Activated CD8-positive, alpha-beta memory T cell treated with anti-CD3 and anti-CD28 coated beads for 4 hours (primary cell): ENCODE measurements around the gene DLG5.

ENCODE experiments used
- DNase-seq, 2 donors: peaks; one replicate each; pipeline ENCODE4 v3.0.0-alpha.2; 2020; ENCODE audit warnings: low read depth in 2 of 2

The DLG5 gene

DNA sequence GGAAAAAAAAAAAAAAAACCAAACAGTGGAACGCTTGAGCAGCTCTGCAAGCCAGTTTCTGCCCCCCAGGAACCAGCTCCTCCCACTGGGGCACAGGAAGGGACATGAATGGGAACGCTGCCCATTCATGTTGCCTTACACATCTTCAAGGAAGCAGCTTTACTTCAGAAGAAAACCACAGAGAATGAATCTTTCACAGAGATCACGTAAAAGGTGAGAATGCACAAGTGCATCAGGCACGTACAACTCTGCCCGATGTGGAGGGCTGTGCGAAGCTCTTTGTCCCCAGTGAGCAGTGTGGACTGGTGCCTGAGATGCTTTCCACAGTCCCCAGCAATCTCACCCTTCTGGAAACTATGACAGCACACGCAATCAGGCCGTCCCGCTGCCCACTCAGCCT lies 106.2 kb downstream of the DLG5 start:
- DNase-seq = no peak

DNA sequence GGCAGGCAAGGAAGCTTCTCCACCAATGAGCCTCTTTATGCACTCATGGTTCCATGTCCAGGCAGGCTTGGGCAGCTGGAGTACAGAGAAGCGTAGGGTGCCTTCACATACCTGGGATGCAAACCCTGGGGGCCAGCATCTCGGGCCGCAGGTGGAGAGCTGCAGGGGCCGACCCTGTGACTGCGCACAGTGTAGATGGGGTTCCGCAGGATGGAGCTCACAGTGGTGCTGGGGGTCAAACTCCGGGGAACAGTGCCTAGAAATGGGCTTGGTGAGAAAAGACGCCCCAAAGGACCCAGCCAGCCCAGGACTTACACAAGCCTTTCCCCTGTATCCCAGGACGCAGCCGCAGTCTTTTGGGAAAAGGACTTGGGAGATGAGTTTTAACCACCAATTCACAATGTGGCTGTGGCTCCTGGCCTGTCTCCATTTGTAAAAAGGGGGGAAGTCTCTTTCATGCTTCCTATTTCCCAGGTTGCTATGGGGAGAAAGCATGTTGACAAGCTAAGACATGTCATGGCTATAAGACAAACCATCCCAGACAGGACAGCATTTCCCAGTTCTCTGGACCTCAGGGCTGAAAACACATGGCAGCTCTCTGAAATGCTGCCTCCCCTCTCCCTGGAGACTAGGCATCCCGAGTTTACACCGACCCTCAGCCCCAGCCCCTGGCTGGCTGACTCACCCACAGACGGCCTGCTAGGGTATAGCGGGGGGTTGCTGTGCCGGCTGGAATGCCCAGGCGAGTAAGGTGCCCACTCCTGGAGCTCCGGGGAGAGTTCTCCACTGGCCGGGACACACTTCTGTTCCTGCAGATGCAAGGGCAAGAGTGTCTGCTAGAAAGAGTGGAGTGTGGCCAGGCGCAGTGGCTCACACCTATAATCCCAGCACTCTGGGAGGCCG lies 107.1 kb downstream of the DLG5 start:
- DNase-seq = no peak

DNA sequence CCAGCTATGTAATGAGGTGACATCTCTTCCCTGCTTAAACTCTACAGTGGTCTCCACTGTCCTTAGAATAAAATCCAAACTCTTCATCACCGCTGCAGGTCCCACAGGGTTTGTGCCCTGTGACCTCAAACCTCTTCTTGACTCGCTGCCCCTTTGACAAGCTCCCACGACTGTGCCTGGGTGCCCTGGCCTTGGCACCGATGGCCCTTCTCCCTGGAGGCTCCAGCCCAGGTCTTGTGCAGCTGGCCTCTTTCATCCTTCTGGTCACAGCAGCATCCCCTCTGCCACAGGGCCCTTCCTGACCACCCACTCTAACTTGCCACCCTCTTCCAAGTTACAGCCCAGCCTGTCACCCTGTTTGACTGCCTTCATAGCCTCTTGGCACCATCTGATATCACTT lies 108.2 kb downstream of the DLG5 start:
- no peak for DNase-seq

DNA sequence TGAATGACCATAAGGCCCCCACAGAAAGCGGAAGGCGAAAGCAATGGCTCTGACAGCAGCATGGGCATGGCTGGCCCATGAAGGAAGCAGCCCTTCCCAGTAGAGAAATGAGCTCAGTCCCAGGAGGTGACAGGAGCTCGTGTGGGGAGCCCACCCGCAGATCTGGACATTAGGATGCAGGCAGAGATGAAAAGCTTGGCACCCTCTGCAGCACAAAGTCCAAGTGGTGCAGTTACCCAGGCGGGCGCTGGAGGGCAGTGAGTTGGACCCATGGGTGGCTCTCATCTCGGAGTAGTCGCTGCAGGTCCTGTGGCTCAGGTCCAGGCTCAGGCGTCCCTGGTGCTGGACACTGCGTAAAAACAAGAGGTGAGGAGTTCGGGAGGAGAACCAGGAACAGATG lies 109.0 kb downstream of the DLG5 start:
- no peak for DNase-seq

DNA sequence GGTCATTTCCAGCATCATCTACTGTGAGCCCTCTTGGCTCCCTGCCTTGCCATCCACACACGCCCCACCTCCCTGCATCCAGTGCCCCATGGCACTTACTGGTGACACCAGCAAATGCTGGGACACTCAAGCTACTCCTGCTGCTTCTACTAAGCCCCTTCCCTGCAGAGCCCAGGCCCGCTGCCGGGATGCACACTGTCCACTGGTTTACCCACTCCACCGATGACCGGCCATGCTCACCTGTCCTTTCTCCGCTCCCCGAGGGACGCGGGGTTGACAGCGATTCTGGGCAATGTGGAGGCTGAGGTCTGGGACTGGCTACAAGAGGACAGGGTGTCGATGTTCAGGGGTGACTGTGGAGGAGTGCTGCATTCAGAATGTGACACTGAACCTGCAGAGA lies 110.2 kb downstream of the DLG5 start:
- no peak for DNase-seq

DNA sequence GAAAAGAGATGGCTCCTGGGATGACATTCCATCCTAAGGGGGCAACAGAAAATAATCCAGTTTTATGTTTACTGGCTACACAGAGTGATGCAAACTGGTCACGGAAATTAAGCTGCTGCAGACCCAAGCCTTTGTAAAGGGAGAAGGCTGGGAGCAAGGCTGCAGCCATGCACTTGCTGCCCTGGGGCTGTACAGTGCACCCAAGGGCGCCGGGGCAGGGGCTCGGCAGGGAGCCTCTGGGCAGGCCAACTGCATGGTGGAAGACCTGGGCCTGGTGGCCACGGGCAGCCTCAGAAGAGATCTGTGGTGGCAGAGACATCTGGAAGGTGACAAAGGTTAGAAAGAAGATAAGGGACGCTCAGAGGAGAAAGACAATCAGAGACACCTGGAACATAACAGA lies 113.8 kb downstream of the DLG5 start:
- DNase-seq = no peak

DNA sequence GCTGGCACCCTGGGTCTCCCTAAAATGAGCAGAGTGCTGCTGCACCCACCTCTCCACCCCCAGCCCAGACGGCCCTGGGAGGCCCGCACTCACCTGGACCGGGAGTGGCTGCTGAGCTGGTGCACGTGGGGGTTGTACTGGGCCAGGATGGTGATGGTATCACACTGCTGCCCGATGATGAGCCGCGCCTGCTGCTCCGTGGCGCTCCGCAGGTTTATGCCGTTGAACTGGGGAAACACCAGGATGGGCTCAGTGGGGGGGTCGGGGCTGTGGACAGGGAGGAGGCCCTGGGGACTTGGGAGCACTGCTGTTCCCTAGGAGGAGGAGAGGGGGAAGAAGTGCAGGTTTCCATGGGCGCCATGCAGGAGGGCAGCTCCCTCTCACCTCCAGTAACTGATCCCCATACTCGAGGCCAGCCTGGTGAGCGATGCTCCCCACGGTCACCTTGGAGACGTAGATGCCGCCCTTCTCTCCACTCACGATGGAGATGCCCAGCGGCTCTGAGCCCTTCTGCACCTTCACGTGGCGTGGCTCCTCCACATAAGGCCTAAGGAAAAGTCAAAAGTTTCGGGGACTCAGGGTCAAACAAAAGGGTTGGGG lies 114.6 kb downstream of the DLG5 start:
- no peak for DNase-seq

DNA sequence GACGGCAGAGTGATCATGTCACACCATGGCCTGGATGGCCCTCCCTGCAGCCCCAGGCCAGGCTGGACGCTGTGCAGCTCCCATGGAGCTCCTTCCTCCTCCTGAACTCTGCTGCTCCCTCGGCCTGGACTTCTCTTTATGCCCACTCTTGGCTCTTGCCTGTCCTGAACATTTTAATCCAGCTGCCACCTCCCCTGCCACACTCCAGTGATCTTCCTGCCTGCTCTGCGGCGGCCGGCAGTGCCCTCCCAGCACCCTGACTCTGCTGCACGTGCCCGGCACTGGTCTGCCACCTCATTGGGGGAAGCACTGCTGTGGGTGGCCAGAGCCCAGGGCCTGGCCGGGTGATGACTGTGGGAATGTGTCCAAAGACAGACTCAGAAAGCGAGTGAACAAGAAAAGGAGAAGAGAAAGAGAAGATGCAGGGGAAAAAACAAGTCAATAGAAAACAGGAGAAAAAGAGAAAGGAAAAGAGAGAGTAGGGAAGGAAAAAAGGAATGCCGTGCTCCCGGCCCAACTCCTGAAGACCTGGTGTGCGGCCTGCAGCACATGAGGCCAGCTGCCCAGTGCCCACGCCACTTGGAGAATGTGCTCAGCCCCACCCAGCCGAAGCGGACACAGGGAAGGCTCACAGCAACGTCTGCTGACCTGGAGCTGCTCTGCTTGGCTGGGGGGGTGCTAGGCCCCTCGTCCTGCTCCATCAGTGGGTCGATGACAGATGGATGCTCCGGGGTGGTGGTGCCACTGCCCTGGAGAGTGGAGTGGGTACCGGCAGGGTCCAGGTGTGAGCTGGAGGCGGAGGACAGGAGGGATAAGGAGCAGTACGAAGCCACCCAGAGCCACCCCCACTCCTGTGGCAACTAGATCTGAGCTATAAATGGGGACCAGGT lies 115.9 kb downstream of the DLG5 start:
- no peak for DNase-seq

DNA sequence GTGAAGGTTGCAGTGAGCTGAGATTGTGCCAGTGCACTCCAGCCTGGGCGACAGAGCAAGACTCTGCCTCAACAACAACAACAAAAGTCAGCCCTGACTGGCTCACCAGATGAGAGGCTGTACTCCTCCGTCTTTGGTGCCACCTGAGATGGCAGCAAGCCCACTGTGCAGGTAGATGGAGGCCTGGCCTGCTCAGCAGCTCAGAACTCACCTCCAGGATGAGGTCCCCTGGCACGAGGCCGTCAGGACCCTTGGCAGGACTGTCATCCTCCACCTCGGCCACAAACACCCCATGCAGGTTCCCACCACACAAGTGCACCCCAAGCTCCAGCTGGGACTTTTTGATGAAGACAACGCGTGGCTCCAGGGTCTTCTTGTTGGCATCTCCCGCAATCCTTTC lies 117.2 kb downstream of the DLG5 start:
- no peak for DNase-seq

DNA sequence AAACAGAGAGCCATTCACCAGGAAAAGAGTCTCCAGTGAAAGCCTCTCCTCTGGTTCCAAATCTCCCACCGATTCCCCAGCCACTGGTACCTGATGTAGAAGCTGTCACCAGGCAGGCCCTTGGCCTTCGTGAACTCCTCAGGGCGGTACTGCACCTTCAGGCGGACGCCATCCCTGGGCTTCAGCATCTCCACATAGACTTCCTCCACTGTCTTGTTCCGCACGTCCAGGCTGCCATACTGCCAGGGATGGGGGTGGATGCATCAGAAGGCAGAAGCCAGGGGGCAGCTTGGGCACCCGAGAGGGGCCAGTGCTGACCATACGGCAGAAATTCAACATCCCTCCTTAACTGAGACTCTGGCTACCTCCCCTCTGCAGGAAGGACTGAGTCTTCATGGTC lies 118.8 kb downstream of the DLG5 start:
- DNase-seq = no peak

DNA sequence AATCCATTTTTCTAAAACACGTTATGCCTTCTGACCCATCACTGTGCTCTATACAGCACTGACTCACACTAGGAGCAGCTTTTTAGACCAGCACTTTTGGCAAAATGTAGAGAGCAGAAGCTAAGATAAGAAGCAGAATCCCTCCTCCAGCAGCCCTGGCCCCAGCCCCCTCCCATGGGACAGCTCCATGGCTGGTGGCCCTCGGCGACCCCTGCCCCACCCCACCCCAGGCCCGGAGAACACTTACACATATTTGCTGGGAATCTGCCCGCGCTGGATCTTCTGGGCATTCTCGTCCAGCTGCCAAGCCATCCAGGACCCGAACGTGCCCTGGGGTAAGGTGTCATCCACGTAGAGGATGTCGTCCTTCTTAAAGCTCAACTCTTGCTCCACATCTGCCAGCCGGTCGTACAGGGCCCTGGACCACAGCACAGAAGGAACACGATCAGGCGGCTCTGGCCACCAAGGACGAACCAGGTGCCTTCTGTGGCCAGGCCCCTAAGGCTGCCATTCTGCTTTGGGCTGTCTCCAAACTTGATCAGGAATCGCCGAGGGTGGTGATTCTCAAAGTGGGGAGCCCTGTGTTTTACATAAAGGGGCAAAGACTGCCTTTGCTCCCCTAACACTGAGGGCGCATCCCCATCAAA lies 119.9 kb downstream of the DLG5 start:
- no peak for DNase-seq

DNA sequence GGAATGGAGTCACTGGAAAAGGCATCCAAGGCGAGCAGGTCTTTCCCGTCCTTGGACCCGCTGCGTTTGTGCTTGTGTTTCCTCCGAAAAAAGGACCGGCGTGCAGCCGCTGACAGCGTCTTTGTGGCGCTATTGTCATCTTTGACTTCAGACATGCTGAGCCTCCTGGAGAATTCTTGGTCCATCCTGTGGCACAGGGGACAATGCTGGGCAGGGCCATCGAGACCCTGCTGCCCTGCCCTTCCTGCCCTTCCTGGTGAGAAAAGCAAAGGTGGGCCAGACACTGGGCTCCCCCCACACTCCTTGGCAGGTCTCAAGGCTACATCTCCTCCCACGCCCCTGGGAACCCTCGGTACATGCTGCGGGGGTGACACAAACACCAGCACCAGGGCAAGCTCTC lies 120.9 kb downstream of the DLG5 start:
- DNase-seq = no peak

DNA sequence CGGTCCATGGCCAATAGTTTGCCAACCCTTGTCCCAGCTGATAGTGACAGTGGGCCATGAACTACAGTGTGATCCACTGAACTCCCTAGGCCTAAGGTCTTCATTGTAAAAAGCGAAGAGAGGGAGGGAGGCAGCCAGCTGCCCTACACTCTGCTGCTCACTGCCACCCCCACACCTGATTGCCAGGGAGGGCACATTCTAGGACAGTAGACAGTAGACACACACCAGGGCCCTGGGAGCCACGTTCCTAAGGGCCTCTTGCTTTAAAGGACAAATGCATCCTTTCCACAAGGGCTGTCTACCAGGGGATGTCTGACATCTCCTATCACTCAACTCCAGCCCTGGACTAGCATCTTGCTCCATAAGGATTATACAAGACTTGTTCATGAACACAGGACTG lies 122.2 kb downstream of the DLG5 start:
- no peak for DNase-seq

DNA sequence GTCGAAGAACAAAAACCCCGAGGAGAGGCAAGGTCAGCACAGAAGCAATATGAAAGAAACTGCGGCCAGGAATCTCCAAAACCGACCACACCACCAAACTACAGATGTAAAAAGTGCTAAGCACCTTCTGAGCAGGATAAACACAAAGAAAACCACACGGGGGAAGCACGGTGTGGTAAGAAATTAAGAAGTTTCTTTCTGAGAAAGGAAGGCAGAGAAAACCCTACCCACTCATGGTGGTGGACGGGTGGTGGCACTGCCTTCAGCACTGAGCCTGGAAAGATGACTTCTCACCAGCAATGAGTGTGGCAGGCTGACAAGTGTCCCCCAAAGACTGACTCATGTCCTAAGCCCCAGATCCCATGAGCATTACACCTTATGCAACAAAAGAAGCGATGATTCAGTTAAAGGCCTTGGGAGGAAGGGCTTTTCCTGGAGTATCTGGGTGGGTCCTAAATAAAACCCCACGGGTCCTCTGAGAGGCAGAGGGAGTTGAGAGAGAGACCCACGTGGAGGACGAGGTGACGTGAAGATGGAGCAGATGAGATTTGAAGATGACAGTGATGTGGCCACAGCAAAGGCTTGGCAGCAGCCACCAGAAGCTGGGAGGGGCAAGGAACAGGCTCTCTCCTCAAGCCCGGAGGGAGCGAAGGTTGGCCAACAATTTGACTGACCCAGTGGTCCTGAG lies 124.9 kb downstream of the DLG5 start:
- DNase-seq = peak; percentile 8 to 11

DNA sequence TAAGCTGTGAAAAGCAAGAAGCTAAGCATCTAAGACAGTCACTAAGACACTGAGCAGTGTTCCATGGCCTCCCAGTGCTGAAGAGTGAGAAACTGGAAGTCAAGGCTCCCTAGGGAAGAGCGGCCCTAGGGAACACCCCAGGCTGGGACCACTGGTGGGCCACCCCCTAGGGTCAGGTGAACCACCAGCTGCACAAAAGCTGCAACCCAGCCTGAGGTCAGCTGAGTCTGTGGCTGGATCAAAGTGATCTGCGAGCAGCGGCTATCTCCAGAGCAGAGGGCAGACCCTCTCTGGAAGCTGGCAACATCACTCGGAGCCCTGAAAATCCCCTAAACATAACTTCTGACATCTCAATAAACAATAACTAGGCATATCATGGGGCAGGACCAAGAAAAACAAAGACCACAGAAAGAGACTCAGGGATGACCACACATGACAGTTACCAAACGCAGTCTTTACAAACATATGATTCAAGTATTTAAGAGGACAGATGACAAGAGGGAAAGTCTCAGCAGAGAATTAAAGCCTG lies 125.8 kb downstream of the DLG5 start:
- no peak for DNase-seq

DNA sequence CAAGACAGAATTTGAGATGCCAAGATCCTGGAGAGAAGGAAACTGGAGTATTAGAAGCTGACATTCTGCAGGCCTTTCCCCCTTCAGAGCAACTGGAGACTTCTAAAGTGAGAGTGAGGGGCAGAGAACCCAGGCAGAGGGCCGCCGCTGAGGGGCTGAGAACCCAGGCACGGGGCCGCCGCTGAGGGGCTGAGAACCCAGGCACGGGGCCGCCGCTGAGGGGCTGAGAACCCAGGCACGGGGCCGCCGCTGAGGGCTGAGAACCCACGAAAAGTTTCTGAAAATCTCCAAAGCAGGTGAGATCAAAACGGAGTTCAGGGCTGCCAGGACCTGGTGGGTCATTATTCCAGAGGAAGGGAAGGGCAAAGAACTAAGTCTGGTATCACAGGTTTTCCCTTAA lies 126.2 kb downstream of the DLG5 start:
- DNase-seq = no peak

DNA sequence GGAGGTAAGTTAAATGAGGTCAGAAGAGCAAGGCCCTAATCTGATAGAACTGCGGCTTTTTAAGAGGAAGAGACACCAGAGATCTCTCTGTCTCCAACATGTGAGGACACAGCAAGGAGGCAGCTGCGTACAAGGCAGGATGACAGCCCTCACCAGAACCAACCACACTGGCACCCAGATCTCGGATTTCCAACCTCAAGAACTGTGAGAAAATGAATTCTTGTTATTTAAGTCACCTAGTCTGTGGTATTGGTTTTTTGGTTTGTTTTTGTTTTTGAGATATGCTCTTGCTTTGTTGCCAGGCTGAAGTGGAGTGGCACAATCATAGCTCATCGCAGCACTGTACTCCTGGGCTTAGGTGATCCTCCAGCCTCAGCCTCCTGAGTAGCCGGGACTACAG lies 127.2 kb downstream of the DLG5 start:
- DNase-seq = no peak

DNA sequence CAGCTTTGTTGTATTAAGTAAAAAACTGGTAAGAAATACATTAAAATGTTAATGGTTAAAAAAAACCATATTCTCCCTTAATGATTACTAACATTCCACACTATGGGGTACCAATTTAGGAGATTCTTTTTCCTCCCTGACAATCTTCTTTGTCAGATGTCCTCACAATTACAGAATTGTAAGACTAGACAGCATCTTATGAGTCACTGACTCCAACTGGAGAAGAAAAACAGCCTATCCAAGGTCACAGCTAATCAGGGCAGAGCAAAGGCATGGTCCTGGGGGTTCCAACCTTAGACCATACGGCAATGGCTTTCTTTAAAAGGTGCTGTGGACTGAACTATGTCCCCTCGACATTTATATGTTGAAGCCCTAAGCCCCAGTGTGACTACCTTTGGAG lies 127.6 kb downstream of the DLG5 start:
- no peak for DNase-seq

DNA sequence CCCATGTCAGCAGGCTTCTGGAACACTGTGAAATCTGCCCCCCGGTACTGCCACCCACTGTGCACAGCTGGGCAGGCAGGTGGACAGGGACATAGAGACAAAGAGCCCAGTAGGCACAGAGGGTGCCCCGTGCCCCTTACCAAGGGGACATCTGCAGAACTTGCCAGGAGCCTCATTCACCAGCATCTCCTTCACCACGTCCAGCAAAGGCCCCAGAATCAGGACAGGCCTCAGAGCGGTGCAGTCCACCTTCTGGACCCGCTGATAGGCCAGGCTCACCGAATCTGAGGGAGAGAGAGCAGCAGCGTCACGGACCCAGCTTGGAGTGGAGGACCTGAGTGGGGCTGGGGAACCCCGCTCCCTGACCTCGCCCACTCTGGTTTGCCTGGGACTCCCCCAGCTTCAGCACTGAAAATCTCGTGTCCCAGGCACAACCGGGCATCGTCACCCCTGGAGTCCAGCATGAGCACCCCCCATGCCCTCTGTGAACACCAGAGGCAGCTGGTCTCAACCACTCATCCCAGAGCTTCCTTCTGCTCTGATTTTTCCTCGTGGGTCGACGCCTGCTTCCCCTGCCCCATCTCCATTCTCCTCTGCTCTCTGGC lies 130.1 kb downstream of the DLG5 start:
- no peak for DNase-seq

DNA sequence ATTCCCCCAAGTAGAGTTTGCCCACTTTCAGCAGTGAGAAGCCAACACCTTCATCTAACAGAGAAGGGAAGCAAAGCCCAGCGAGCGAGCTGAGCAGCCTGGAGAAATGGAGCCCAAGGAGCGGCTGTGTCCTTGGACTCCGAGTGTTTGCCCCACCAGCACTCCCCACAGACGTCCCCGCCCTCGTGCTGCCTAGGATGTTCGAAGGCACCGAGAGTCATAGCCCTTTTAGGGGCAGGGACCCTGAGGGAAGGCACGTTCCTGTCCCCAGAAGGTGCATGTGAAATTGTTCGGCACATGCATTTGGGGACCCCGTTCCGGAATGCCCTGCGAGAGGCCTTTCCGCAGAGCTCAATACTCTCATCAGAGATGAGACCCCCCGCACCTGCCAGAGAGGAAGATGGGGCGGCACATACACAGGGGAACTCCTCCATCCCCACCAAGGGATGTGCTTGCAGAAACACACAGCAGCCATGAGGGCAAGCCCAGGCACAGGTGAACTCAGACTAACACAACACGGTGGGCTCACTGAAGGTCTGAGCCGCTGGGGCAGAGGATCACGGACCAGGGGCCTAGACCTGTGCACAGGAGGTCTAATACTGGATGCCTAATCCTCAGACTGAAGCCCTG lies 131.0 kb downstream of the DLG5 start:
- no peak for DNase-seq
